HG02840 (cell line): ENCODE results near the gene CXXC5.

Experiments used
- ATAC-seq: cut with Tn5 transposase; IDR thresholded peaks from one replicate; pipeline ENCODE4 v1.9.1; 2021; ENCODE audit warnings: mild to moderate bottlenecking, moderate library complexity, moderate number of reproducible peaks; ENCODE audit not compliant: unreplicated experiment, low FRiP score

The CXXC5 gene

GRCh38 chr5:139678751-139679750 lies 30.9 kb downstream of the CXXC5 start:
- no peak for ATAC-seq

GRCh38 chr5:139680368-139681111 lies 32.4 kb downstream of the CXXC5 start:
- ATAC-seq, result no peak

- no peak for ATAC-seq
Observed at GRCh38 chr5:139681112-139681458, 32.9 kb downstream of the CXXC5 start.

- no peak for ATAC-seq
Observed at GRCh38 chr5:139681466-139681865, 33.3 kb downstream of the CXXC5 start.

- ATAC-seq, result no peak
Observed at GRCh38 chr5:139682016-139682975, 34.1 kb downstream of the CXXC5 start.

- ATAC-seq, result no peak
Observed at GRCh38 chr5:139683295-139684271, 35.4 kb downstream of the CXXC5 start.

- ATAC-seq, result no peak
Observed at GRCh38 chr5:139684350-139684880, 36.3 kb downstream of the CXXC5 start.

GRCh38 chr5:139684881-139685749 lies 37.0 kb downstream of the CXXC5 start:
- ATAC-seq, result no peak

GRCh38 chr5:139685886-139686285 lies 37.7 kb downstream of the CXXC5 start:
- ATAC-seq, result no peak

- ATAC-seq, result no peak
Observed at GRCh38 chr5:139686356-139686705, 38.2 kb downstream of the CXXC5 start.

- no peak for ATAC-seq
Observed at GRCh38 chr5:139686706-139687441, 38.7 kb downstream of the CXXC5 start.

- ATAC-seq, result no peak
Observed at GRCh38 chr5:139687656-139688055, 39.5 kb downstream of the CXXC5 start.

- no peak for ATAC-seq
Observed at GRCh38 chr5:139688088-139688702, 40.0 kb downstream of the CXXC5 start.

GRCh38 chr5:139688751-139689372 lies 40.7 kb downstream of the CXXC5 start:
- no peak for ATAC-seq

- no peak for ATAC-seq
Observed at GRCh38 chr5:139689631-139690063, 41.5 kb downstream of the CXXC5 start.

GRCh38 chr5:139690064-139690802 lies 42.1 kb downstream of the CXXC5 start:
- ATAC-seq, result no peak
